SU-DHL-6 (cell line): ENCODE results near the gene EYA2.

Experiments
- H2AFZ ChIP-seq: fragments of 200-600 bp; sonication (generic); 2 replicates; pipeline ENCODE4 v1.6.1; 2014; ENCODE audit warnings: low read depth, mild to moderate bottlenecking, moderate library complexity, mixed read lengths, antibody characterized with exemption, low read length; ENCODE audit not compliant: severe bottlenecking
- H3F3A ChIP-seq: fragments of 200-600 bp; shearing (Covaris generic); 2 replicates; pipeline ENCODE4 v1.6.0; 2016; ENCODE audit warnings: antibody characterized with exemption, mild to moderate bottlenecking; ENCODE audit not compliant: insufficient read depth
- H3K27ac ChIP-seq: fragments of 200-600 bp; sonication (generic); 2 replicates; pipeline ENCODE4 v1.5.1; 2016; ENCODE audit warnings: low read depth, mild to moderate bottlenecking, low read length, moderate library complexity, mixed read lengths
- H3K27me3 ChIP-seq: fragments of 200-600 bp; sonication (generic), shearing (Covaris generic); 2 replicates; pipeline ENCODE4 v1.6.0; 2014; ENCODE audit warnings: mild to moderate bottlenecking, low read length
- H3K36me3 ChIP-seq: fragments of 200-600 bp; sonication (generic); 2 replicates; pipeline ENCODE4 v1.6.1; 2014; ENCODE audit warnings: mild to moderate bottlenecking, low read length, mixed read lengths
- H3K4me2 ChIP-seq: fragments of 300-600, 200-600 bp; shearing (Covaris generic), sonication (generic); 2 replicates; pipeline ENCODE4 v1.6.0; 2014; ENCODE audit warnings: low read length, low read depth, mild to moderate bottlenecking; ENCODE audit not compliant: poor library complexity, severe bottlenecking
- H3K4me3 ChIP-seq: fragments of 200-600 bp; sonication (generic); 2 replicates; pipeline ENCODE4 v1.5.1; 2014; ENCODE audit warnings: antibody characterized with exemption, low read length, mild to moderate bottlenecking, mixed read lengths; ENCODE audit not compliant: insufficient read depth, poor library complexity, severe bottlenecking
- H3K79me2 ChIP-seq: fragments of 200-600 bp; sonication (generic); 2 replicates; pipeline ENCODE4 v1.6.1; 2014; ENCODE audit warnings: mild to moderate bottlenecking, low read length, moderate library complexity; ENCODE audit not compliant: insufficient read depth
- H3K9ac ChIP-seq: fragments of 200-600 bp; sonication (generic); 2 replicates; pipeline ENCODE4 v1.7.0; 2014; ENCODE audit warnings: mild to moderate bottlenecking, low read length
- H3K9me2 ChIP-seq: fragments of 200-600 bp; sonication (generic); replicated peaks from 2 replicates; pipeline ENCODE4 v1.6.1; 2014; ENCODE audit warnings: low read length; ENCODE audit not compliant: insufficient read depth
- H3K9me3 ChIP-seq: fragments of 200-600 bp; sonication (generic); 2 replicates; pipeline ENCODE4 v1.6.1; 2014; ENCODE audit warnings: low read length, mixed read lengths; ENCODE audit not compliant: insufficient read depth
- H4K20me1 ChIP-seq: fragments of 200-600 bp; sonication (generic); 2 replicates; pipeline ENCODE4 v1.6.1; 2014; ENCODE audit warnings: low read depth, mild to moderate bottlenecking, antibody characterized with exemption, low read length, moderate library complexity, mixed read lengths
- EZH2phosphoT487 ChIP-seq: fragments of 200-600 bp; sonication (generic), shearing (Covaris generic); conservative IDR thresholded peaks from 2 replicates; pipeline ENCODE4 v1.6.1; 2018; ENCODE audit warnings: mild to moderate bottlenecking, antibody characterized with exemption, low read length, moderate library complexity, mixed read lengths
- TF ChIP-seq, protein P1 (sequence below): fragments of 200-600 bp; sonication (generic); IDR thresholded peaks from one replicate; pipeline ENCODE4 v1.5.1; 2017; ENCODE audit warnings: antibody characterized with exemption, mild to moderate bottlenecking, low read length, moderate library complexity; ENCODE audit not compliant: insufficient read depth, poor library complexity, severe bottlenecking

Gene EYA2

GRCh38 chr20:47233333-47234188, 338.9 kb downstream of the EYA2 start:
- Histone ChIP-seq H3K36me3 (peaks cover 29% of the 10 kb centered on the region), H2AFZ (no peak overlapping the region), H4K20me1 (no peaks in the 10 kb centered on the region), H3F3A (no peaks in the 10 kb centered on the region), H3K4me3 (no peak overlapping the region), H3K9me3 (no peaks in the 10 kb centered on the region), H3K79me2 (no peaks in the 10 kb centered on the region), H3K9ac (no peak overlapping the region), H3K27ac (no peak overlapping the region), H3K27me3 (no peaks in the 10 kb centered on the region), H3K9me2 (no peaks in the 10 kb centered on the region), H3K4me2 (no peak overlapping the region)
- TF ChIP-seq EZH2phosphoT487: no peak

DNA sequence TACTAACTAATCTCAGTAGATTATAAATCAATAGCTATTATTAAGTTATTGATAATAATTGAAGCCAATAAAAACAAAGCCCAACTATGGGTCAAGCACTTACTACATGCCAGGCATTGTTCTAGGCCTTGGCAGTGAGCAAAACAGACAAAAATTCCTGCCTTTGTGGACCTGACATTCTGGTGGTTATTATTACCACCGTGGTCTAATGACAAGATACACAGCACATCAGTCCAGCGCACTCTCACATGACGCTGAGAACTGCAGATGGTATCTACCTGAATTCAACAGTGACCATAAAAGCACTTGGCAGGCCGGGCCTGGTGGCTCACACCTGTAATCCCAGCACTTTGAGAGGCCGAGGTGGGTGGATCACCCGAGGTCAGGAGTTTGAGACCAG, 340.5 kb downstream of the EYA2 start:
- Histone ChIP-seq H2AFZ (no peak overlapping the region), H3K4me2 (no peak overlapping the region), H3K27ac (no peak overlapping the region), H3K9me2 (no peaks in the 10 kb centered on the region), H3K4me3 (no peak overlapping the region), H3K36me3 (peaks cover 19% of the 10 kb centered on the region), H3F3A (no peaks in the 10 kb centered on the region), H3K27me3 (no peaks in the 10 kb centered on the region), H3K9me3 (no peaks in the 10 kb centered on the region), H3K79me2 (no peaks in the 10 kb centered on the region), H3K9ac (no peak overlapping the region), H4K20me1 (no peaks in the 10 kb centered on the region)
- TF ChIP-seq, protein P1, sequence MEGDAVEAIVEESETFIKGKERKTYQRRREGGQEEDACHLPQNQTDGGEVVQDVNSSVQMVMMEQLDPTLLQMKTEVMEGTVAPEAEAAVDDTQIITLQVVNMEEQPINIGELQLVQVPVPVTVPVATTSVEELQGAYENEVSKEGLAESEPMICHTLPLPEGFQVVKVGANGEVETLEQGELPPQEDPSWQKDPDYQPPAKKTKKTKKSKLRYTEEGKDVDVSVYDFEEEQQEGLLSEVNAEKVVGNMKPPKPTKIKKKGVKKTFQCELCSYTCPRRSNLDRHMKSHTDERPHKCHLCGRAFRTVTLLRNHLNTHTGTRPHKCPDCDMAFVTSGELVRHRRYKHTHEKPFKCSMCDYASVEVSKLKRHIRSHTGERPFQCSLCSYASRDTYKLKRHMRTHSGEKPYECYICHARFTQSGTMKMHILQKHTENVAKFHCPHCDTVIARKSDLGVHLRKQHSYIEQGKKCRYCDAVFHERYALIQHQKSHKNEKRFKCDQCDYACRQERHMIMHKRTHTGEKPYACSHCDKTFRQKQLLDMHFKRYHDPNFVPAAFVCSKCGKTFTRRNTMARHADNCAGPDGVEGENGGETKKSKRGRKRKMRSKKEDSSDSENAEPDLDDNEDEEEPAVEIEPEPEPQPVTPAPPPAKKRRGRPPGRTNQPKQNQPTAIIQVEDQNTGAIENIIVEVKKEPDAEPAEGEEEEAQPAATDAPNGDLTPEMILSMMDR: no peak
- no peak for TF ChIP-seq EZH2phosphoT487

DNA sequence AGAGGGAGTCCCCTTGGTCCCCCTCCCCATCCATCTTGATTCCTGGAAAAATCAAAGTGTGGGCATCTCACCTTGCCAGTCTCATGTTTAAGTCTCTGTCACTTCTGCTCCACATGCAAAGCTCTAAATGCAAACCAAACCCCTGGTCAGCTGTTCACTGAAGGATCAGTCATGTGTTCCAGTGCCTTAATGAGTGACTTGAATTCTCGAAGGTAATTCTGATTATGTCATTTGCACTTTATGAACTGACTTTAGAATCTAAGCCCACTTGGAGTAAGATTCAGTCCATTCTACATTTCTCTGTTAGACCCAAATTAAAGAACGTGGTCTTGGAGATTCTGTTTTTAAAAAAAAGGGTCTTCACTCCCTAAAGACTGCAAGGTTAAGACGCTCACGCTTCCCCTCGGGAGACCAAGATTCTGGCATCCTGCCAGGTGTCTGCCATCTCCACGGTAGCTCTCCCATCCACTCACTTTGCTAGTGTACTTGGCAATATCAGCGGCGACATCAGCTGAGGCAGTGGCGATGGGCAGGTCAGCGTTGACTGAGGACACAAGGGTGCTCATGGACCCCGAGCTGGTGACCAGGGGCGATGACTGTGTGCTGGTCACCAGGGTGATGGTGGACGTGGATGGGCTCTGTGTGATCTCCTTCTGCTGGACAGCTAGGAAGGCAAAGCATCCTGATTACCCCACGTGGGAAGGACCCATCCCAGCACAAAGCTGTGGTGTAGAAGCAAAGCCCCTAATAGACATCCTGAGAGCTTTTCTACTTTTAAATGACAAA, 341.4 kb downstream of the EYA2 start:
- H3K4me2 ChIP-seq: no peak overlapping the region
- no peaks in the 10 kb centered on the region for H3K79me2 ChIP-seq
- TF ChIP-seq EZH2phosphoT487: no peak
- TF ChIP-seq, protein P1: no peak
- H3K9me2 ChIP-seq: no peaks in the 10 kb centered on the region
- no peaks in the 10 kb centered on the region for H3K27me3 ChIP-seq
- H3F3A ChIP-seq: no peaks in the 10 kb centered on the region
- H3K9ac ChIP-seq: no peak overlapping the region
- H3K36me3 ChIP-seq: peaks cover 19% of the 10 kb centered on the region
- H2AFZ ChIP-seq: no peak overlapping the region
- no peaks in the 10 kb centered on the region for H3K9me3 ChIP-seq
- no peaks in the 10 kb centered on the region for H4K20me1 ChIP-seq
- no peak overlapping the region for H3K27ac ChIP-seq
- no peak overlapping the region for H3K4me3 ChIP-seq

DNA sequence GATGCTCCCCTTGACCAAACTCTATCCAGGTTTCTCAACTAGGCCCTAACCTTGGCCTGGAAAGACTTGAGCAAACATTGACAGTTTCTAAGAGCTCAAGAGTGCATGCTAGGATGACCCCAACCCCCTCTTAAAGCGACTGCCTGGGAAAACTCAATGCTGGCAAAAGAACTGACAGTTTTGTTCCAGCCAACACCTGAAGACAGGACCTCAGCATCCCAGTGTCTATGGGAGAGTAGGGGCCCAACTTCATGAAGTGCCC, 341.9 kb downstream of the EYA2 start:
- H3K4me2 ChIP-seq: no peak overlapping the region
- H3K9me2 ChIP-seq: no peaks in the 10 kb centered on the region

More for the DNA sequence above, 341.9 kb downstream of the EYA2 start:
- TF ChIP-seq, protein P1: no peak
- TF ChIP-seq EZH2phosphoT487: no peak
- no peak overlapping the region for H3K9ac ChIP-seq
- H2AFZ ChIP-seq: no peak overlapping the region
- peaks cover 19% of the 10 kb centered on the region for H3K36me3 ChIP-seq
- H3K4me3 ChIP-seq: no peak overlapping the region
- H4K20me1 ChIP-seq: no peaks in the 10 kb centered on the region
- no peaks in the 10 kb centered on the region for H3K9me3 ChIP-seq
- no peaks in the 10 kb centered on the region for H3K27me3 ChIP-seq
- H3K79me2 ChIP-seq: no peaks in the 10 kb centered on the region
- H3F3A ChIP-seq: no peaks in the 10 kb centered on the region
- no peak overlapping the region for H3K27ac ChIP-seq
